Fibroblast of the conjunctiva (primary cell): Measurements from ENCODE around the gene SIM2.

Source experiments
- DNase-seq: peaks from one replicate; pipeline ENCODE4 v3.0.0-alpha.2; 2010; ENCODE audit warnings: low read depth

The SIM2 gene

GRCh38 chr21:36710729-36711048, 11.8 kb downstream of the SIM2 start:
- no peak for DNase-seq

DNA sequence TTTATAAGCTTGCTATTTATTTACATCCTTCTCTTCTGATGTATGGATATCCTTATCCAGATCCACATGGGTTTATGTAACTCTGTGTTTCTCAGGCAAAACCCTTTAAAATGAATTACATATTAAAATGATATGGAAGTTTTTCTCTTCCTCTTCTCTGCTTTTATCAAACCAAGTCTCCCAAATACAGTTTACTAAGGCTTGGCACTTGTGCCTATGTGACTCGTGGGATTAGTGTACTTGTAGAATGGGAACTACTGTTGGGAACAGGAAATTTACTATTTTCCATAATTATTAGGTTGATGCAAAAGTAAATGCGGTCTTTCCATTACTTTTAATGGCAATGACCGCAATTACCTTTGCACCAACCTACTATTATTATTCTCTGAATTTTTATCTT, 14.8 kb downstream of the SIM2 start:
- no peak for DNase-seq

DNA sequence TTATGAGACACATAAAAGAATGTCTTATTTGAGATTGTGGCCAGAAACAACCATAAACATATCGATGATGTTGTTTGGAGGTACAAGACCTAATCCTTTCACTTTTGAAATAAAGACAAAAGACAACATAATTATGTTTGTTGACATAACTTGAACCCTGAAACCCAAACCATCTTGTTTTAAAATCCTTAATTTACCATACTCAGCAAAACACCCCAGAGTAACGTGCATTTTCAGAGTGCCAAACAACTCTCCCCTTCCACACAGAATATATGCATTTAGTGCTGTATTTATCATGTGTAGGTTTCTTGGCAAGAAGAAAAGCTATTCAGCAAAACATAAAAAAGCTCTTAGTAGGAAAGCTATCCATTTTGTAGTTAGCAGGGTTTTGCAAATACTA, 17.5 kb downstream of the SIM2 start:
- no peak for DNase-seq

GRCh38 chr21:36716836-36717235, 17.9 kb downstream of the SIM2 start:
- DNase-seq = no peak

GRCh38 chr21:36717976-36718375, 19.1 kb downstream of the SIM2 start:
- DNase-seq = no peak

GRCh38 chr21:36718951-36719501, 20.1 kb downstream of the SIM2 start:
- DNase-seq = no peak

DNA sequence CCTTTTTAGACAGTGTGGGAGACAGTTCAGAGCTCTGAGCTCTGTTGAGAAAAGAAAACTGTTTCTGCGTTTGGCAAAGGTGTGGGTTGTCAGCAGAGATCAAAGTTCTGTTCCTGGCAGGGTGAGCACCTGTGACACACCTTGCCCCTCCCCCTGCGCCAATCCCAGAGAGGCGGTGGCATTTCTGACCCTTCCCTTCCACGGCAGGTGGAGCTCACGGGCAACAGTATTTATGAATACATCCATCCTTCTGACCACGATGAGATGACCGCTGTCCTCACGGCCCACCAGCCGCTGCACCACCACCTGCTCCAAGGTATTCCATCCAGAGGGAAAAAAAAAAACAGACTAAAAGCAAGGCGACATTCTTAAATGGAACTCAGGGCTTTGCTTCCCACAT, 20.7 kb downstream of the SIM2 start:
- no peak for DNase-seq

DNA sequence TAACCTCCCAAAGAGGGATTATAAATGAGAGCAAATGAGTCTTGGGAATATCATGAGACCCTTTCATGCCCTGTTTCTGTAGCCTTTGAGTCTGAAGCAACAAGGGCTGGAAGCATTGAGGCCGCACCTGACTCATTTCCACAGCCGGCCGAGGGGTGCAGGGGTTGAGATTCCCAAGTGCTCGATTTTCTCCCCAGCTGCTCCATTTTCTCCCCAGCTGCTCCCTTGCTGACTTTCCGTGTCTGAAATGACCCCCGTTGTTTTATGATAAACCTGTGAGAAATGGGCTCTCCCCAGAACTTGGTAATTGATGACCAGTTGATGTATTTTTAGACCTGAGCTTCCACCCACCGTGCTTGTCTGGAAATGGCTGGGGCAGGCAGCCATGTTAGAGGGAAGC, 22.9 kb downstream of the SIM2 start:
- no peak for DNase-seq

DNA sequence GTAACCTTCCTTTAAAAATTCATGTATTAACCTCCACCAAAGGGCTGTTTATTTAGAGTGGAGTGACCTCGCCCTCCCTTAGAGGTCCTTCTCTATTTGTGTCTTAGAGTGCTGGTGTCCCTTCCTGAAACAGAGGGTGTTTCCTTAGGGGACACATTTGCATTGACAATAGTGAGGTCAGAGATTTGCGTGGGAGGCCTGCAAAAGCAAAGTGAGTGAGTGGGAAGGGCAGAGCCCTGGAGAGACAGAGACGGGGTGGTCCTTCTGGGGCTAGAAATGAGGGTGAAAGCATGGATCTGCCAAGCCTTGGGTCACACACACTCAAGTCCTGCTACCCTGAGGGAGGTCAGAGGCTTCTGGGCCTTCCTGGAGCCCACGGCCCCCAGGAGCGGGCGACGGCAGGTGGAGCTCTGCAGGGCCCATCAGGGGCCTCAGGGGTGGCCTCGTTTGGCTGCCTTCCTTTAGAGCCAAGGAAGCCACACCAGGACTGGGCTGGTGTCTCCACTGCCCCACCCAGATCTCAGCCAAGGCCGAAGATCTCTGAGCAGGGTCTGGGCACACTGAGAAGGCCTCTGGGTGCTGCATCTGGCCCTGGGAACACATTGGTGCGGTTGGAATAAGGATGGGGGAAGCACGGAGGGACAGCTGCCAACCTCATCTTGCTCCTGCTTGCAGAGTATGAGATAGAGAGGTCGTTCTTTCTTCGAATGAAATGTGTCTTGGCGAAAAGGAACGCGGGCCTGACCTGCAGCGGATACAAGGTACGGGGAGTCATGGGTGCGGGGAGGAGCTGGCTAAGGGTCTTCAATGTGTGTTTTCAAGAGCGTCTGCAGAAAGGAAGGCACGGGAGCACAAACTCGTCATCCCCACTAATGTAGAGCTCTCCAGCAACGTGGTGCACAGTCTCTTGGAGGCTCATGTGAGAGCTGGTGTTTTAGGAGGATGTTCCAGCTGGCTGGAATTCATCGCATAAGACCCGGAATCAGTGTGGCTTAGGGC, 23.8 kb downstream of the SIM2 start:
- no peak for DNase-seq

- no peak for DNase-seq
These were observed 24.5 kb downstream of the SIM2 start for GRCh38 chr21:36723371-36723881.

DNA sequence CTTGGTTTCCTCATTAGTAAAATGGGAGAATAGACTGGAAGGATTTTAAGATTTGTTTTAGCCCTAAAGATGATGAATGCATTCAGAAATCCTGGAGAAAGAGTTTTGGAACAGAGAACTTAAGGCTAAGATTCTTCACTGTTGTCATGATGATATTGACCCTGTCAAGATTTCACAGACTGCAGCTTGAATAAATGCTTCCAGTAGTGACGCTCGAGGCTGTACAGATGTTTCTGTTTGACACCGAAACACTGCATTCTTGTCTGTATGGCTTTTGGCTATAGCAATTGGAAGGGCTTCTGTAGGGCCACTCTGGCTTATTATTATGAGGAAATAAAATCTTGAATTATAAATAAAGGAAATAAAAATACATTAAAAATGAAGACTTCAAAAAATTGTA, 25.7 kb downstream of the SIM2 start:
- no peak for DNase-seq

GRCh38 chr21:36725793-36726386, 27.0 kb downstream of the SIM2 start:
- no peak for DNase-seq

DNA sequence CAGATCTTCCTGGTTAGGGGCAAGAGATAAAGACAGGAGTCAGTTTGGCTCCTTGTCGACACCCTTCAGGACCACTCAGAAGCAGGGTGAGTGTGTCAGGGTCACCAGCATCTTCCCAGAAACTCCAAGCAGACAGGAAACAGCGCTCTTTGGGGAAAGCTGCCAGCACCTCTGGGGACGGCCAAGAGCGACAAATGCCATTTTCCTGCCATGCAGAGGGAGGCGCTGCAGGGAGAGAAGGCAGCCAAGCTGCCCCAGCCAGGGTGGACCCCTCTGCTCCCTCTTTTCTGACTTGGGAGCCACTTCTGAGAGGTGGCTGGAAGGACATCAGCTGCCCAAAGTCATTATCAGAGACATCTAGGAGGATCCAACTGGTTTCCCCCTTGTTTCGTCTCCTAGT, 29.0 kb downstream of the SIM2 start:
- DNase-seq = no peak

GRCh38 chr21:36728371-36729111, 29.6 kb downstream of the SIM2 start:
- no peak for DNase-seq

GRCh38 chr21:36729310-36729970, 30.5 kb downstream of the SIM2 start:
- no peak for DNase-seq

GRCh38 chr21:36730291-36731281, 31.7 kb downstream of the SIM2 start:
- no peak for DNase-seq

DNA sequence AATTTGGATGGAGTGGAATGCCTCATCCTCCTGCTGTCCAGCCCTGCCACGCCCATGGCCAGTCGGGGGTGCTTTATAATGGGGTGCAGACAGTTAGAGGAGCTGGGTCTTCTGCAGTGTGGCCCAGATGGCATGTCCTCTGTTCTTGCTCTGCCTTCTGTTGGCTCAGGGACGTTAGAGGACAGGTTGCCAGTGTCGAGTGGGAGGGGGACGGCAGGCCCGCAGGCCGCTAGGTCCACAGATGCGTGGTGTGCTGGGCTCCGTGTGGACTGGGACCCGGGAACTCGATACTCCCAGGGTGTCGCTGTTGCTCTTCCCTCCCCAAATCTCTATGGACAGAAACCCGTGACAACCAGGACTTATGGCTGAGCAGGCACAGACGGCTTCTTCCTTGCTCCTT, 33.3 kb downstream of the SIM2 start:
- DNase-seq = no peak

GRCh38 chr21:36732761-36733160, 33.8 kb downstream of the SIM2 start:
- no peak for DNase-seq

DNA sequence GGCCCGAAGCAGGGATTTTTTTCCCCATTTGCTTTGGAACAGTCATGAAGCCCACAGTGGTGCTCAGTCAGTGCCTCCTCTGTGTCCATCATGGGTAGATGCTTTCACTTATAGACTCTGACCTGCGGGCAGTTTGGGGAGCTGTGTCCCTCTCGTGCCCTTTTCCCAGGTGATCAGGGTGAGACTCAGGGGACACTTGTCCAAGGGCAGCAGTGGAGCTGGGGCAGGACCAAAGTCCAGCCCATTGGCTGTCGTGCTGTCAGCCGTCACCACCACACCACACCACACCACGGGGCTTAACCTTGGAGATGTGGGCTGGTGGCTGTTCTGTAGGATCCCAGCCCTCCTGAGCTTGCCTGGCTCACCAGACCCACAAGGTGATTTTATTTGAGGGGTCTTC, 34.9 kb downstream of the SIM2 start:
- no peak for DNase-seq

- no peak for DNase-seq
These were observed 35.7 kb downstream of the SIM2 start for GRCh38 chr21:36734367-36735200.
